Measurements from ENCODE around the gene RARRES1.

The RARRES1 gene

DNA sequence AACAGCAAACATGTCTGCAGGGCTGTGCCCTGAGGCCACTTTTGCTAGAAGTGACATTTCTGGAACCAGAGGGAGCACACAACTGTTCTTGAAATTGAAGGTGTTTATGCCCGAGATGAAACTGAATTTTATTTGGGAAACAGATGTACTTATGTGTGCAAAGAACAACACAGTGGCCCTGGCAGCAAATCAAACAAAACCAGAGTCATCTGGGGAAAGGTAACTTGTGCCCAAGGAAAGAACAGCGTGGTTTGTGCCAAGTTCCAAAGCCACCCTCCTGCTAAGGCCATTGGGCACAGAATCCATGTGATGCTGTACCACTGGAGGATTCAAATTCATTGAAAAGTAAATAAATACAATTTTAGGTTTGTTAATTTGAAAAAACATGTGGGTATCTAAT, 31.2 kb upstream of the RARRES1 start:
- DNase-seq, result no peak

DNA sequence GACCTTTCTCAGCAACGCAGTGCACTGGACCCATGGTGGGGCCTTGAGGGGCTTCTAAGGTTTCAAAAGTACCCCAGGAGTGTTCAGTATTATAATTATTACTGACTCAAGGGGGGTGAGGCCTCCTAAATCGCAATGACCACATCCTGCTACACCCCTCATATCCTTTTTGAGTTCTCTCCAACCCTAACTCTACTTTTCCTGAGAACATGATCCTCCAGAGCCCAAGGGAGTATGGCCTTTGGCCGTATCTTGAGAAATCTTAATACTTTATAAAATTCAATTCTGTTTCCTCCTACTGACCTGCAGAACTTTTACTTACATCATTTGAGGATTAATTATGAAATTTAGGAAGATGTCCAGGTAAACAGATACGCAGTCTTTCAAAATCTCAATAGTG, 30.4 kb upstream of the RARRES1 start:
- DNase-seq, result no peak

DNA sequence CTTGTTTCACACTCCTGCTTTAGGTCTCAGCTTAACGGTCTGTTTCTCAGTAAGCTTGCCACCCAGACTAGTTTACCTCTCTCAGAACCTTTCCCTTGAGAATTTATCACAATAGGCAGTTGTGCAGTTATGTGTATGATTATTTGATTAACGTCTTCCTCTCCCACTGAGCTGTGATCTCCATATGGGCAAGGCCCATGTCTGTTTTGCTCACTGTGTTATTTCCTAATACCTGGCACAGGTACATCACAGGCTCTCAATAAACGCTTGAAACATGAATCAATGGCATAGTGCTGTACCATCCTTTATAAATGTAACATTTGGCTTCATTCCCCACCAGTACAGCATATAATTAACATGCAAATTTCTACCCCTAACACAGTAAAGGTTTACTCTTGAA, 29.1 kb upstream of the RARRES1 start:
- DNase-seq, result no peak

DNA sequence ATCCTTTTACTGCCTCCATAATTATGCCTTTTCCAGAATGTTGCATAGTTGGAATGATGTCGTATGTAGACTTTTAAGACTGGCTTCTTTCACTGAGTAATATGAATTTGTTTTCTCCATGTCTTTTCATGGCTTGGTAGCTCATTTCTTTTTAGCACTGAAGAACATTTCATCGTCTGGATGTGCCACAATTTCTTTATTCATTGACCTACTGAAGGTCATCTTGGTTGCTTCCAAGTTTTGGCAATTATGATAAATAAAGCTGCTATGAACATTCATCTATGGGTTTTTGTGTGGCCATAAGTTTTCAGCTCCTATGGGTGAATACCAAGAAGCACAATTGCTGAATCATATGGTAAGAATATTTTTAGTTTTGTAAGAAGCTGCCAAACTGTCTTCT, 23.2 kb upstream of the RARRES1 start:
- DNase-seq, result no peak

DNA sequence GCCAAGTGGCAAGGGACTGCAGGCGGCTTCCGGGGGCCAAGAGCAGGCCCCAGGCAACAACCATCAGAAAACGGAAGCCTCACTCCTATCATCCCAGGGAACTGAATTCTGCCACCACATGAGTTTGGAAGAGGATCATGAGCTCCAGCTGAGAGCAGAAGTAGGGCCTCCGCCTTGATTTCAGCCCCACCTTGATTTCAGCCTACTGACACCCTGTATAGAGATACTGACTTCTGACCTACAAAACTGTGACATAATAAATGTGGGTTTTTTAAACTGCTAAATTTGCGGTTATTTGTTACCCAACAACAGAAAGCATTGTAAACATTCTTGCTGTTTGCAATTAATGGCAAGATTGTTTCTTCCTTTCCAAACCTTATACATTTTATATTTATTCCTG, 21.6 kb upstream of the RARRES1 start:
- DNase-seq, result no peak

DNA sequence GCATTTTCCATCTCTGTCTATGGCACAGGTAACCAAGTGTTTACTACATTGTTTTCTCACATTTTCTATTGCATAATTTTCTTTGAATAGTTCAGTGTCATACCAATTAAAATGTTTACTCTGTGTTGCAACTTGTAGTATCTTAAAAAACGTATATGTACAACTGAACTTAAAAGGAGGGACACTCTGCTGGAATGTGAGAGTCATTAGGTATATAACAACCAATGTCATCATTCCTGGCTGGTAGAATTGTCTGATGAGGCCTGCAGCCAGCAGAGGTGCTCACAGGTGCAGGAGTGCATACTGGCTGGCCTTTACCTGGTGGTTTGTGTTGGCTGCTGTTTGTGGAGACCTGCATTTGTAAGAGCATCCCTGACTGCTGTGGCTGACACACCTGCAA, 19.1 kb upstream of the RARRES1 start:
- no peak for DNase-seq

DNA sequence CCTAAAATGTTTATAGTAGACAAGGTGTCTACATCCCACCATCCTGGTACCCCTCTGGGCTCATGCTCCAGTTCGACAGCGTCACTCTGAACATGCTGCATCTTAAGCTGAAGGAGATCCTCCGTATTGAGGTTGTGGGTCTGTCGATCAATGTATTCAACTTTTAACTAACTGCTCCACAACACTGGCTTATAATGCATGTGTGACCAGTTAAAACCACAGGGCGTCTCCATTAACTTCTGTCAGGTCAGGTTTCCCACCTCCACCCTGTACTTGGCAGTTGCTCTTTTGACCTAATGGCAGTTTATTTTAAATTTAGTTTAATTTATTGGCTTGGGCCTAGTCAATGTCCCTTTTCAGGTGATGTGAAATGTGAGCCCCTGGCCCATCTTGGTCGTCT, 17.8 kb upstream of the RARRES1 start:
- DNase-seq, result no peak

DNA sequence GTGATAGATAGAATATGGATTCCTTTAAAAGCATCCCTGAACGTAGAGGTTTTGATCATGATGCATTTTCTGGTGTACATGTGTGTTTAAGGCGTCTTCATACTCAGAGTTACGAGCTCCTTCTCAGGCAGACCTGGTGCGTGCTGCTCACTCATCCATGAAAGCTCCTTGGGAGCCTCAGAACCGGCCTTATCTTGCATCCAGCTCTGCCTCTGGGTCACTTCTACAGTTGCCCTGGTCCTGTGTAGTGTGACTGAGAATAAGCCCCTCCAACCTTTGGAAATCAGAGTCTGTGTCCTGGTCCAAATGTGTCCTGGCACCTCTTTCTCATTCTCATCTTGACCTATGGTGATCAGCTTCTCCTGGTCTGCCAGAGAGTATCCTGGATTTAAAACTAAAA, 17.3 kb upstream of the RARRES1 start:
- DNase-seq, result no peak

DNA sequence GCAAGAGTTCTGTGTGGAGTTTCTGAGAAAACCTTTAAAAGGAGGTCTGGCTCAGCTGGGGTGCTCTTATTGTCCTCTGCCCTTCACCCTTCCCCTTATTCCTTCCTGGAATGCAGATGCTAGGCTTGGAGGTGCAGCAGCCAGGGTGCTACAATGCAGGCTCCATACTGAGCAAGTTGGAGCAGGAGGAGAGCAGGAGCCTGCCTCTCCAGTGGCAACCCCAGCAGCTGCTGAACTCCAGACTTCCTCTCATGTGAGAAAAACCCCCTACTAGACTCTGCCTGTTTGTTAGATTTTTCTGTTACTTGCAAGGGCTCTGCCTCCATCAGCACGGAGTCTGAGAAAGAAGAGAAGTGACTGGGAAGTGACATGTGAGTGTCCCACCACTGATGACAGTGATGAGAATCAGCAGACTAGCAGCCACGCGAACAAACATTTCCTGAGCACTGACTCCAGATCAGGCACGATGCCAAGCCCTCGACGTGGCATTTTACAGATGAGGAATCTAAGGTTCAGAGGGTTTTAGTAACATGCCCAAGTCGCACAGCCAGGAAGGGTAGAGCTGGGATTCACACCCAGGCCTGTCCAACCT, 16.1 kb upstream of the RARRES1 start:
- no peak for DNase-seq

DNA sequence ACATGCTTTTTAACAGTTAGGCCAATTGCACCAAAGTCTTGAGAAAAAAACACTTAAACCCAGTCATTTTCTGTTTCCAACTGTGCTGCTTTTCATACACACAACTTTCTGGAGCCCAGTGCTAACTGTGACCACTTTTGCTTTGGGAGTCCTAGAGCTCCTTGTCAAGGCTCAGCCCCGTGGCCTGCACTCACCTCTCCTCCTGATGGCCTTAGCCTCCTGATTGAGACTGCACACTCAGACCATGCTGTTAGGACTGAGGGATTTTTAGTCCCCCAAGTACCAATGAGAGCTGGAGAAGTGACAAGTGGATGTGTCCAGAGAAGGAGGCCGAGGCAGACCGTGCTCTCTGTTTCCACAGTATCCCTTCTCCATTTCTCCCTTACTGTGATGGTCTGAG, 15.2 kb upstream of the RARRES1 start:
- DNase-seq, result no peak

DNA sequence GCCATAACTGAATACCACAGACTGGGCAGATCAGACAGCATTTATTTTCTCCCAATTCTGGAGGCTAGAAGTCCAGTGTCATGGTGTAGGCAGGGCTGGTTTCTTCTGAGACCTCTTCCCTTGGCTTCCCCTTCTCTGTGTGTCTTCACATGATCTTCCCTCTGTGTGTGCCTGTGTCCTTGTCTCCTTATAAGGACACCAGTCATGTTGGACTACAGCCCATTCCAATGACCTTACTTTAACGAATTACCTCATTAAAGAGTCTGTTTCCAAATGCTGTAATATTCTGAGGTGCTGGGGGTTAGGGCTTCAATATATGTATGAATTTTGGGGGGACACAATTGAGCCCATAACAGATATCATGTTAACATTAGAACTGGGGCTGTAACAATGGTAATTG, 13.3 kb upstream of the RARRES1 start:
- no peak for DNase-seq

DNA sequence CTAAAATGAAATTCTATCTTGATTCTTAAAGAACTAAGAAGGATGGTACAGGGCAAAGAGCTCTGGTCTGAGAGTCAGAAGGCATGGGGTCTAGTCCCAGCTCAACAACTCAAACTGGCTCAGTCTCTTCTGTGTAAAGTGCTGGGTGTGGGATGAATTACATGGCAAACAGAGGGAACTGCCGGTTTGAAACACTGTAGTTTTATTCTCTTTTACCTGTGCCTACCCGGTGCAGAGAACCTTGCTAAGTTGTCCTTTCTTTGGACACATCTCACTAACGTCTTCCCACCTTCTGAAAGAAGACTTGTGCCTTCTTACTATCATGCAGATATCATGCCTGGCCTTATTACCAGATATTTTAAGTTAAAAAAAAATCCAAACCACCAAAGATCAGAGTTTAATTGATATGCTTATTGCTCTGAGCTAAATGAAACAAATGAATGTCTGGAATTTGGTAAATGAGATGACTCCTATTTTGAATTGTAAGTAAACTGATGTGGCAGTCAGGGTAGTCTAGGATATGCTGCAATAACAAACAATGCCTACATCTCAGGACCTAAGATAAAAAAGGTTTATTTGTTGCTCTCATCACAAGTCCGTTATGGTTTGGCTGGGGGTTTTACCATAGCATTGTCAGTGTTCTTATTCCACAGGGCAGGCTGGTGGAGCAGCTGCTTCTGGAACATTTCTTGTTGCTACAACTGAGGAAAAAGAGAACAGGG, 12.5 kb upstream of the RARRES1 start:
- DNase-seq, result no peak

DNA sequence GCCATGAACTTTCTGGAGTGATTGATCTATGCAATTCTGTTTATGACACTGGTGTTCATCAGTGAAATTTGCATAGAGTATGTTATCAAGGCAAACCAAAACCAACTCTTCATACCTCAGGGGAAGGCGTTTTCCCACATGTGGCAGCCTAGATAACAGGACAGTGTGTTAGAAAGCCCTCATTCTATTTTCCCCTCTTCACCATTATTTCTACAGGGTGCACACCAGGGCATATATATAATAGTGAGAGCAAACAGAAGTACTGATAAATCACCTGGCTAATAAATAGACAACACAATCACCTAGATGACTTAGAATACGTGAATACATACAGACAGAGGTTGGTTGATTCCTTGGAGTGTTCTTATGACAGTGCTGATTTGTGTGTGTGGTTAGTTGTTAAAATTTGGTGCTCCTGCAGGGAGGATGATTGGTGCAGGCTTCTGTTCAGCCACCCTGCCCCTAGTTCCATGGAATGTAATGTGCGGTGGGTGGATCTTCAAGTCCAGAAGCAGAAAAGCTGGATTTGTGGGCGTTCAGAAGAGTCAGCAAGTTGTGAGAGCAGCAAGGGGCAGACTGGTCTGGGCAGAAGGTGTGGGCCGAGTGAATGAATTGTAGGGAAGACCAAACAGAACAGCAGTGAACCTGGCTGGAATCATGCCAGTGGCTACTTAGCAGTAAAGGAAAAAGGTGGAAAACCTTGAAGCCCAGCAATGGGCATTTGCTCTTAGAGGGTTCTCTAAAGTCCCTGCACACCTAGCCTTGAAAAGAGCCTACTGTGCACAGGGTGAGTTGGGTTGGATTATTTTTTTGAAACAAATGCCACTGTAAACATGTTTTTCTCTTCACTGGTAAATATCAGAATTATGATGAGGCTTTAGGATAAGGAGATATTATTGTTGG, 11.7 kb upstream of the RARRES1 start:
- no peak for DNase-seq

DNA sequence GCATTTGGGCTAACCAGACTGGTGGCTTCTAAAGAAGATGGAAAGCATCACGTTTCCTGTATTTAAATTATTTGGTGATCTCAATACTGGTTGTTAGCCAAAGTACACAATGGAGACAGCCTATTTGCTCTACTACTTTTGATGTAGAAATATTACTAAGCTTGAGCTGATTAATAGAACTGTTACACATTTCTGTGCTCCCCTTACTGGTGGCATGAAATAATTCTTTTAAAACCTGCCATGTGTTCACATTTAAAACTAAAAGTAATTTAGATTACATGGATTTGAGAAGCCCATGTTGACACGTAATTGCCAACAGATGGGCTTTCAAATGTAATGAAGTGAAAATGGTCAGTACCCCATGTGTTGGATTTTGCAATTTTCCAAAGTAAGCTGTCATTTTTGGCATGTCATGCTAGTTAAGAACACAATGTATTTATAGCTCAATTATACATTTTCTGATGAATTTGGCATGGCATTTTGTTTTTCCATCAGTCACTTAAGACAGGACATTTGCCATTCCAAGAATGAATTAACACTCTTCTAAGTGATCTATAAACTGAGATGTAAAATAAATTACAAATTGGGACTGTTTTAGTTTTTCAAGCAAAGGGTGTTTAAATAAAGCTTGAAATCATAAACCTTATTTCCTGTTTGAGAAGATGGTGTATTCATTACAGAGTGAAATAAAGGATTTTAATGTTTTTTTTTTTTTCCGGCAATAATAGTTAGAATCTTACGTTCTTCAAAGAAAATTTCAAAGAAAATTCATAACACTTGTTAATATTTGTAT, 10.8 kb upstream of the RARRES1 start:
- DNase-seq, result no peak

DNA sequence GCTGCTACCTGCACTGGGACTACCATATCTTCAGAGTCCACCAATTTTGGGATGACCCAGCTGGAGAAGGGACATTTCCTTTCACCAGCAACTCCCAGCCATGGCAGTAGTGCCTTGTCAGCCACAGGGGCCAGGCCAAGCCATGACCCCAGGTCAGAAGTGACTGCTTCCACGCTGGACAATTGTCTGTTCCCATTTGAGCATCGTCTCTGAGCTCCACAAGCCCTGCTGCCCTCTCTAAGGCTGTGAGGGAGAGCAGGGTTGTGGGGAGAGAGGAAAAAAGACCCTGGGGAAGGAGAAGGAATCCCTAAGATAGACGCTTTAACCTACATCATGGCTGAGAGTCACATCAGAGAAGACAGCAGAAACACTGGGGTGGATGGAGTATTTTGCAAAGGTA, 7.4 kb upstream of the RARRES1 start:
- DNase-seq, result no peak

DNA sequence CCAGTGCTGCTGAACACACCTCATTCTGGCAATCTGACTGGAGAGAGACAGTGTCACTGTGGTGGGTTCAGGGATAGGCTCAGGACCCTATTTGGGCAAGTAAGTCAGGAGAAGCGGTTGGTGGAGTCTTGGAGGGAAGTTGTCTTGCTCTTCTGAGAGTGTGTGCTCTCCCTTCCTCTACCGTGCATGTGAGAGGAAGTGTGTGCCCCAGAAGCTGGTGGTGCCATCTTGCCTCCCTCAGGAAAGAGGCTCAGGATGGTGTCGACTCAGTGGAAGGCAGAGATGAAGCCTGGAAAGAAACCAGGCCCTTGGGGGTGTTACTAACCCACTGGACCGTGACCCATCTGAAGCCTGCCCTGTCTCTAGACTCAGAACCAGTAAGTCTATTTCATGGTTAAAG, 6.8 kb upstream of the RARRES1 start:
- no peak for DNase-seq

DNA sequence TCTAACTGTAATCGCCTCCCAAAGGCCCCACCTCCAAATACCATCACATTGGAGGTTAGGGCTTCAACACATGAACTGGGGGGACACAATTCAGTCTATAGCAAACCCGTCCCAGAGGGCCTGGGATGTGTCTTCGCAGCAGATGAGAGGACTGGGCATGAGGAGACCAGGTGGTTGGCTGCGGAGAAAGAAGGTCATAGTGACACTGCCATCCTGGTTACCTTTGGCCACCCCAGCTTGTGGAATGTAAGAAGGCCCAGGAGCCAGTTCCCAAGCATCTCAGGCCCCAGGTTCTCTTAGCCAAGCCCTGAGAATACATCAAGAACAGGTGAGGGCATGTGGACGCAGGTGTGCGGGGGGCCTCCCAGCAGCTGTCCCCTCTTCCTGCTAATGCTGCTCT, 6.4 kb upstream of the RARRES1 start:
- DNase-seq, result no peak

DNA sequence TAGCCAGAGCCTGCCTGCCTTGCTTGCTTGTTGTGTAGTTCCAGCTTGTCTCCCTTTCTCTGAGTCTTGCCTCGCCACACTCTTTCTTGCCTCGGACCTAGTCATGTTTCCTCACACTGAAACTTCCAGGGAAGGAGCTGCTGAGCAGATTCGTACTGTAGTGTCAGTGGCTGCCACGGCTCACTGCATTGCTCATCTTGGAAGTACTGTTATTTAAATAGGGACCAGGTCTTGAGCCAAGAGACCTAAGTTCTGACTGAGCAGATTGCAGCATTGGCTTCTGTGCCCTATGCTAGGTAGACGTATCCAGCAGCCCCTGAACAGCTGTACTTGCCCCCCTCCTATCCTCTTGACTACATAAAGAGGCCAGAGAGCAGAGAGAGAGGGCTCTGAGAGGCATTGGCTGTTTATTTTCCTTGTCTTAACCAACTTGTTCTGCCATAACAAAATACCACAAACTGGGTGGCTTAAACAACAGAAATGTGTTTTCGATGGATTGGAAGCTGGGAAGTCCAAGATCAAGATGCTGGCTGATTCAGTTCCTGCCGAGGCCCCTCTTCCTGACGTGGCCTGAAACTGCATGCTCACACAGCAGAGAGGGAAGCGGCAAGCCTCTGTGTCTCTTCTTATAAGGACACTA, 5.8 kb upstream of the RARRES1 start:
- DNase-seq, result no peak

DNA sequence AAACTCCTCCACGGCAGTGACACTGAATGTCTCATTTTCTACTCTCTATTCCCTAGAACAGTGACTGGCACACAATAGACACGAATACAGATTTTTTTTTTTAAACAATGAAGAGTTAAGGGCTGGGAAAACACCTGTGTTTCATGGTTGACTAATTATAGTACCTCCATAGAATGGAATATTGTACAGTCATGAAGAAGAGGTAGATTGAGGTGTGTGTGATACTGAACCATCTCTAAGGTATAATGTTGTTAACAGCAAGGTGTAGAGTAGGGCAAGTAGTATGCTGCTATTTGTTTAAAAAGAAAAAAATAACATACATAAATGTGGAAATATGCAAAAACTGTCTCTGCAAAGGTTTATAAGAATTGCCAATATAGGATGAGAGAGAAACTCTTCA, 5.2 kb upstream of the RARRES1 start:
- no peak for DNase-seq

DNA sequence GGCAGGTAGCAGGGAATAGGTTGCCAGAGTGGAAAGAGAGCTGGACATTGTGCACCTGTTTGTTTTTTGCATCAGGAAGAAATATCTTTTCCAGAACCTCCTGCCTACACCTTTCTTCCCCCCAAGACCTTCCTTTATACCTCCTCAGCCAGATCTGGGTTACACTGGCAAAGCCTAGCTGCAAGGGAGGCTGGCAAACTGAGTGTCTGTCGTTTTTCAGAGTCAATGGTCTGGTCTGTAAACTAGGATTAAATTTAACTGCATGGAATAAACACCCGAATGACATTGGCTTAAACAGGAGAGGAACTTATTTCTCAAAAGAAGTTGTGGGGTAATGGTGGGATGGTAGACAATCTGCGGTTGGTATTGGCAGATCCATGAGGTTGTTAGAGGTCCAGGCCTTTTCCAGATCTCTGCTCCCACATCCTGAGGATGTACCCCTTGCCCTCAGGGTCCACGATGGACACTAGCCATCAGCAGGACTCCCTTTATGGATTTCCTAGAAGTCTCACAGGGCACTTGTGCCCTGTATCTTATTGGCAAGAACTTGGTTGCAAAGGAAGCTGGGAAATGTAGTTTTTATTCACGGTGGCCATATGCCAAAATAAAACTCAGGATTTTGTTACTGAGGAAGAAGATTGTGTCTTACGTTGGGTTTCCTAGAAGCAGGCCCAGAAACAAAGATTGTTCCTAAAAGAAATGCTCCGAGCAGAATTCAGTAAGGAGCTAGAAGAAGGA, 3.2 kb upstream of the RARRES1 start:
- no peak for DNase-seq

DNA sequence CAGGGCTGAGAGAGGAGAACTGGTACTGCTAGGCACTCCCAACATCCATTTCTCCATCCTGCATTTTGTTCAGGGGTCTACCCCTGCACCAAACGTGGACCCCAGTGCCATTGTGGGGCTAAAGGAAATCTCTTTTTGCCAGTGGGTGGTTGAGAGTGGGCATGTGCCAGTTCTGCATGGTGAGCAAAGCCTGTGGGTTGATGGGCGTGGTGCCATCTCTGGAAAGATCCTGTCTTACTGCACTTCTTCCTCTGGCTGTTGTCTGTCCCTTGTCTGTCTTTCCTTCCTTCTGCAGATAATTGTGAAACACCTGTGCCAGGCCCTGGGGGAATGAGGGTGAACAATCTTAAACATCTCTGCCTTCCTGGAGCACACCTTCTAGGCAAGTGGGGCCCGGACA, 1.4 kb upstream of the RARRES1 start:
- DNase-seq, result no peak

DNA sequence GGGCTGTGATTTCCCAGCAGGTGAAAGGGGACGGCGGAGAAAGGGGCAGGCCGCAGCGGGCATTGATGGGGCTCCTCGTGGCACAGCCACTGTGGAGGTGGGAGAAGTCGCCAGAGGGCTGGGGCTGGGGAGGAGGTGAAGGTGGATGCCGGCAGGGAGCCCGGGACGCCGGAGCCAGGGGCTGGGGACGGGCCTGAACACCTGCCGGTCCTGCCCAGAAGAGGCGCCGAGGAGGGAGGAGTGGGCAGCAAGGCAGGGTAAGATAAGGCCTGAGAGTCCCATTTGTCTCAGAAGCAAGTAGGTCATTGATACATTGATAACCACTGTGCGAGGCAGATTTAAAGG, 571 bp upstream of the RARRES1 start:
- DNase-seq, result no peak
